ENCODE data around the gene HOXA13. TPM values are rescaled to one million over a fixed set of nuclear protein-coding genes. Genes with fewer than 3 reads are reported as not detected.

Gene HOXA13
- total RNA-seq, 6 donors from 2014 or later: not detected

- H3K4me1 ChIP-seq: peaks cover 13 to 61% (median 50%) of the 10 kb centered on the region in 4 donors
- DNase-seq: peak in 1 of 2 donors; percentile 69
Observed at GRCh38 chr7:27168265-27168947, 31.5 kb downstream of the HOXA13 start.

GRCh38 chr7:27167916-27168264, 32.0 kb downstream of the HOXA13 start:
- H3K4me3 ChIP-seq: no peak overlapping the region
- ATAC-seq (ENCODE audit: low FRiP score in 2 of 2): no peak
- H3K27ac ChIP-seq: no peak overlapping the region
- H3K36me3 ChIP-seq: no peaks in the 10 kb centered on the region
- 22 to 39% methylated on average over 4 of the region's 4 CpGs for WGBS, 2 donors
- peaks cover 0 to 5% (median 0%) of the 10 kb centered on the region in 4 donors for H3K9me3 ChIP-seq
- H3K4me1 ChIP-seq: peaks cover 8 to 56% (median 45%) of the 10 kb centered on the region in 4 donors
- peaks cover 4 to 89% (median 69%) of the 10 kb centered on the region in 4 donors for H3K27me3 ChIP-seq
- TF ChIP-seq POLR2AphosphoS5 (IDR thresholded peaks at IDR 0.05) (no peak), EP300 (IDR thresholded peaks at IDR 0.05) (no peak), POLR2A (IDR thresholded peaks at IDR 0.05) (no peak), CTCF (IDR thresholded peaks at IDR 0.05) (no peak)
- no peak for DNase-seq

More at GRCh38 chr7:27168265-27168947, 31.5 kb downstream of the HOXA13 start:
- ATAC-seq (ENCODE audit: low FRiP score in 2 of 2): no peak
- 28 to 29% methylated on average over 14 to 21 of the region's 25 CpGs for WGBS, 2 donors
- no peaks in the 10 kb centered on the region for H3K36me3 ChIP-seq
- no peak overlapping the region for H3K27ac ChIP-seq
- no peak for TF ChIP-seq POLR2AphosphoS5 (IDR thresholded peaks at IDR 0.05)
- no peak for TF ChIP-seq CTCF (IDR thresholded peaks at IDR 0.05)
- TF ChIP-seq POLR2A (IDR thresholded peaks at IDR 0.05): no peak
- TF ChIP-seq EP300 (IDR thresholded peaks at IDR 0.05): no peak
- H3K27me3 ChIP-seq: peaks cover 4 to 94% (median 74%) of the 10 kb centered on the region in 4 donors
- H3K9me3 ChIP-seq: peaks cover 0 to 6% (median 0%) of the 10 kb centered on the region in 4 donors
- no peak overlapping the region for H3K4me3 ChIP-seq

- peaks cover 2 to 80% (median 60%) of the 10 kb centered on the region in 4 donors for H3K27me3 ChIP-seq
- peak overlapping the region in 2 of 4 donors; percentile 48 to 49 for H3K4me3 ChIP-seq
- no peaks in the 10 kb centered on the region for H3K36me3 ChIP-seq
- H3K9me3 ChIP-seq: peaks cover 0 to 5% (median 0%) of the 10 kb centered on the region in 4 donors
- DNase-seq (peak in 1 of 2 donors; percentile 56), ATAC-seq (ENCODE audit: low FRiP score in 2 of 2) (no peak)
- H3K4me1 ChIP-seq: peaks cover 6 to 50% (median 38%) of the 10 kb centered on the region in 4 donors
- 11 to 31% methylated on average over 31 to 50 of the region's 50 CpGs for WGBS, 2 donors
- no peak for TF ChIP-seq POLR2A (IDR thresholded peaks at IDR 0.05)
- no peak for TF ChIP-seq POLR2AphosphoS5 (IDR thresholded peaks at IDR 0.05)
- no peak for TF ChIP-seq CTCF (IDR thresholded peaks at IDR 0.05)
- no peak for TF ChIP-seq EP300 (IDR thresholded peaks at IDR 0.05)
- no peak overlapping the region for H3K27ac ChIP-seq
Observed at GRCh38 chr7:27166531-27167505, 33.1 kb downstream of the HOXA13 start.

- Histone ChIP-seq H3K4me1 (peaks cover 5 to 53% (median 42%) of the 10 kb centered on the region in 4 donors), H3K4me3 (peak overlapping the region in 3 of 4 donors; percentile 35 to 49 (median 48)), H3K36me3 (no peaks in the 10 kb centered on the region), H3K9me3 (peaks cover 0 to 5% (median 0%) of the 10 kb centered on the region in 4 donors), H3K27me3 (peaks cover 2 to 77% (median 55%) of the 10 kb centered on the region in 4 donors), H3K27ac (no peak overlapping the region)
- peak in 1 of 2 donors; percentile 19 for ATAC-seq (ENCODE audit: low FRiP score in 2 of 2)
- WGBS, 2 donors: 10 to 19% methylated on average over 13 to 44 of the region's 46 CpGs
- TF ChIP-seq EP300 (IDR thresholded peaks at IDR 0.05): no peak
- no peak for TF ChIP-seq CTCF (IDR thresholded peaks at IDR 0.05)
- peak in 1 of 2 donors; percentile 80 for DNase-seq
Observed at GRCh38 chr7:27165996-27166530, 33.8 kb downstream of the HOXA13 start.

Measured in upper lobe of left lung (tissue), 6 donors.